ENCODE data around the gene SPRR2D. TPM values are rescaled to one million over a fixed set of nuclear protein-coding genes. Genes with fewer than 3 reads are reported as not detected.
"Not testable (repeated sequence)": the region's sequence is repeated elsewhere in the genome, so short reads cannot be mapped to it uniquely, and the experiment has no call there.

The SPRR2D gene
- total and polyA plus RNA-seq, 4 donors = 1.0 to 2.5 TPM; not detected in 2

DNA sequence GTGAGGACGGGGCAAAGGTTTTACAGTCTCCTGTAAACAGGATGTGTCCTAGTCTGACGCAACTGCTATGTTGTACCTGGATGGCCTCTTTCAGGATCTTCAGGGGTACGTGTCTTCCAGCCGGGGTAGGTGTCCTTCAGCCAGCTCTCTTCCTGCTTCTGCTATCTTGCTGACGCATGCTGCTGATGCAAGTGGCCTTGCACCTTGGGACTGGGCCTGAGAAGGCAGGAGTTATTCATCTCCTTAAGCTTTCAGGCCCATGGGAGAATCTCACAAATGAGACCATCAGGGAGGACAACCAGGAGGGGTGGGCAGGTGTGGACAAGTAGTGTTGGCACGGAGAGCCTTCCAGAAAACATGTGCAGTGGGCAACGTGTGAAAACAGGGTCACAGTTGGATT, 17.8 kb downstream of the SPRR2D start:
- no peaks in the 10 kb centered on the region for H3K4me1 ChIP-seq (ENCODE audit: control insufficient read depth in 5 of 5, insufficient read depth in 5 of 5, low read length in 5 of 5)
- ATAC-seq (ENCODE audit: insufficient read depth, low FRiP score) (no peak), DNase-seq (no peak)
- no peak overlapping the region for H3K27ac ChIP-seq (ENCODE audit: low read depth in 1 of 2, low read length in 1 of 2)
- H3K4me3 ChIP-seq = no peak overlapping the region
- WGBS, 2 donors = 84 to 91% methylated on average over 7 of the region's 7 CpGs
- no peaks in the 10 kb centered on the region for H3K36me3 ChIP-seq (ENCODE audit: control insufficient read depth in 4 of 4, insufficient read depth in 4 of 4, low read length in 4 of 4)
- no peaks in the 10 kb centered on the region for H3K27me3 ChIP-seq (ENCODE audit: control insufficient read depth in 3 of 3, insufficient read depth in 3 of 3, low read length in 2 of 3)
- peaks cover 0 to 3% (median 0%) of the 10 kb centered on the region in 4 donors for H3K9me3 ChIP-seq (ENCODE audit: control insufficient read depth in 4 of 4, insufficient read depth in 3 of 4, low read length in 3 of 4)
- no peak overlapping the region for H3K9ac ChIP-seq (ENCODE audit: insufficient read depth in 1 of 2, low read length in 2 of 2)
- TF ChIP-seq, protein P1, sequence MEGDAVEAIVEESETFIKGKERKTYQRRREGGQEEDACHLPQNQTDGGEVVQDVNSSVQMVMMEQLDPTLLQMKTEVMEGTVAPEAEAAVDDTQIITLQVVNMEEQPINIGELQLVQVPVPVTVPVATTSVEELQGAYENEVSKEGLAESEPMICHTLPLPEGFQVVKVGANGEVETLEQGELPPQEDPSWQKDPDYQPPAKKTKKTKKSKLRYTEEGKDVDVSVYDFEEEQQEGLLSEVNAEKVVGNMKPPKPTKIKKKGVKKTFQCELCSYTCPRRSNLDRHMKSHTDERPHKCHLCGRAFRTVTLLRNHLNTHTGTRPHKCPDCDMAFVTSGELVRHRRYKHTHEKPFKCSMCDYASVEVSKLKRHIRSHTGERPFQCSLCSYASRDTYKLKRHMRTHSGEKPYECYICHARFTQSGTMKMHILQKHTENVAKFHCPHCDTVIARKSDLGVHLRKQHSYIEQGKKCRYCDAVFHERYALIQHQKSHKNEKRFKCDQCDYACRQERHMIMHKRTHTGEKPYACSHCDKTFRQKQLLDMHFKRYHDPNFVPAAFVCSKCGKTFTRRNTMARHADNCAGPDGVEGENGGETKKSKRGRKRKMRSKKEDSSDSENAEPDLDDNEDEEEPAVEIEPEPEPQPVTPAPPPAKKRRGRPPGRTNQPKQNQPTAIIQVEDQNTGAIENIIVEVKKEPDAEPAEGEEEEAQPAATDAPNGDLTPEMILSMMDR (IDR thresholded peaks at IDR 0.05; ENCODE audit: control extremely low read depth, extremely low read depth) = no peak

DNA sequence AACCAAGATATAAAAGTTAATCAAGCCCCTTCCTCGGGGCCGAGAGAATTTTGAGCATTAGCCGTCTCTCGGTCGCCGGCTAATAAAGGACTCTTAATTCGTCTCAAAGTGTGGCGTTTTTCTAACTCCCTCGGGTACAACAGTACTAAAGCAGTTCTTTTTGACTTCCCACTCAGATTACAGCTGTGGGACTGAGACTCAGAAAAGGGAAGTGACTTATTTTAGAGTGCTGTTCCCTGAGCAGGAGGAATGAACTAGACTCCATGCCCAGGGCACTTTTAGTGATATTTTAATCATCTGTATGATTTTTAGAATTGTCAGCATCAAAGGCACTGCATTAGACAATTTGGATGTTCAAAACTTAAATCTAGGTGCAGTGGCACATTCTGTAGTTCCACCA, 18.6 kb downstream of the SPRR2D start:
- H3K9ac ChIP-seq (ENCODE audit: insufficient read depth in 1 of 2, low read length in 2 of 2); H3K27me3 ChIP-seq (ENCODE audit: control insufficient read depth in 3 of 3, insufficient read depth in 3 of 3, low read length in 2 of 3); DNase-seq; H3K36me3 ChIP-seq (ENCODE audit: control insufficient read depth in 4 of 4, insufficient read depth in 4 of 4, low read length in 4 of 4); H3K9me3 ChIP-seq (ENCODE audit: control insufficient read depth in 4 of 4, insufficient read depth in 3 of 4, low read length in 3 of 4); ATAC-seq (ENCODE audit: insufficient read depth, low FRiP score); H3K4me1 ChIP-seq (ENCODE audit: control insufficient read depth in 5 of 5, insufficient read depth in 5 of 5, low read length in 5 of 5); H3K4me3 ChIP-seq; H3K27ac ChIP-seq (ENCODE audit: low read depth in 1 of 2, low read length in 1 of 2): not testable (repeated sequence)
- 34 to 37% methylated on average over 9 of the region's 9 CpGs for WGBS, 2 donors

DNA sequence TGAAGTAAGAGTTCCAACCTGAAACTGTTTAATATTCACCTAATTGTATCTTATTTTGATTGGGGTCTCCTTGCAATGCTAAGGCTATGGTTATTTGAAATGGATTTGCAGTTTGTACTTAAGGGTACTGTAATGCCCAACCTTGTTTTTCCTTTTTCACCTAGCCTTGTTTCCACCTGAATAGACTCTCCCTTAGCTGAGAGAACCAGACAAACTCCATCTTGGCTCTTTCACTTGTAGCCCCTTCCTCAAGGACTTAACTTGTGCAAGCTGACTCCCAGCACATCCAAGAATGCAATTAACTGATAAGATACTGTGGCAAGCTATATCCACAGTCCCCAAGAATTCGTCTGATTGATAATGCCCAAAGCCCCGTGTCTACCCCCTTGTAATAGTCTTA, 19.1 kb downstream of the SPRR2D start:
- not testable (repeated sequence) for ATAC-seq (ENCODE audit: insufficient read depth, low FRiP score)

DNA sequence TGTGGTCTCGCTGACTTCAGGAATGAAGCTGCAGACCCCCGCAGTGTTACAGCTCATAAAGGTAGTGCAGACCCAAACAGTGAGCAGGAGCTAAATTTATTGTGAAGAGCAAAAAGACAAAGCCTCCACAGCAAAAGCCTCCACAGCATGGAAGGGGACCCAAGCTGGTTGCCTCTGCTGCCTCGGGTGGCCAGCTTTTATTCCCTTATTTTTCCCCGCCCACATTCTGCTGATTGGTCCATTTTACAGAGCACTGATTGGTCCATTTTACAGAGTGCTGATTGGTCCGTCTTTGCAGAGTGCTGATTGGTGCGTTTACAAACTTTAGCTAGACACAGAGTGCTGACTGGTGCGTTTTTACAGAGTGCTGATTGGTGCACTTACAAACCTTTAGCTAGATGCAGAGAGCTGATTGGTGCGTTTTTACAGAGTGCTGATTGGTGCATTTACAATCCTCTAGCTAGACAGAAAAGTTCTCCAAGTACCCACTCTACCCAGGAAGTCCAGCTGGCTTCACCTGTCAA, 29.6 kb downstream of the SPRR2D start:
- H3K9ac ChIP-seq (ENCODE audit: insufficient read depth in 1 of 2, low read length in 2 of 2); H3K9me3 ChIP-seq (ENCODE audit: control insufficient read depth in 4 of 4, insufficient read depth in 3 of 4, low read length in 3 of 4); ATAC-seq (ENCODE audit: insufficient read depth, low FRiP score); H3K4me1 ChIP-seq (ENCODE audit: control insufficient read depth in 5 of 5, insufficient read depth in 5 of 5, low read length in 5 of 5); H3K36me3 ChIP-seq (ENCODE audit: control insufficient read depth in 4 of 4, insufficient read depth in 4 of 4, low read length in 4 of 4); H3K27ac ChIP-seq (ENCODE audit: low read depth in 1 of 2, low read length in 1 of 2); H3K27me3 ChIP-seq (ENCODE audit: control insufficient read depth in 3 of 3, insufficient read depth in 3 of 3, low read length in 2 of 3); H3K4me3 ChIP-seq; DNase-seq: not testable (repeated sequence)
- 85 to 91% methylated on average over 8 of the region's 8 CpGs for WGBS, 2 donors

More for the DNA sequence above, 19.1 kb downstream of the SPRR2D start:
- WGBS, 2 donors = 10 to 20% methylated on average over 2 of the region's 2 CpGs
- not testable (repeated sequence) for H3K27me3 ChIP-seq (ENCODE audit: control insufficient read depth in 3 of 3, insufficient read depth in 3 of 3, low read length in 2 of 3); H3K36me3 ChIP-seq (ENCODE audit: control insufficient read depth in 4 of 4, insufficient read depth in 4 of 4, low read length in 4 of 4); DNase-seq; H3K4me1 ChIP-seq (ENCODE audit: control insufficient read depth in 5 of 5, insufficient read depth in 5 of 5, low read length in 5 of 5); H3K9me3 ChIP-seq (ENCODE audit: control insufficient read depth in 4 of 4, insufficient read depth in 3 of 4, low read length in 3 of 4); H3K27ac ChIP-seq (ENCODE audit: low read depth in 1 of 2, low read length in 1 of 2); H3K9ac ChIP-seq (ENCODE audit: insufficient read depth in 1 of 2, low read length in 2 of 2); H3K4me3 ChIP-seq

DNA sequence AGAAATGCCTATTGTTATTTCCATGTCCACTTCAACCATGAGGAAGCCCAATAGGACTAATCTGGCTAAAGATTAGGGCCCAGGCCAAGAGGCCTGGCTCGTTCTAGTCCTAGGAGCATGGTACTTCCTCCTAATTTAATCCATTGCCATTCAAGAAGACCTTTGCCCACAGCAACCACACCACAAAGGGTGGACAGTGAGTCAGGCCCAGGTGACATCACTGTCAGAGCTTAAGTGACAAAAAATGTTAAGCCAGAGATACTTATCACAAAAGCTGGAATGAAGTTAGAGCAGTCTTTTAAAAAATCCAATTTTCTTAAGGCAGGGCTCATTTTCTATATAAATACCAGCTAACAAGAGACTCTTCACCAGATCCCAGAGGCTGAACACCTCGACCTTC, 39.5 kb downstream of the SPRR2D start, which contains the start of gene SPRR3:
SPRR3 (plus strand) TSS at position 368 of the 400 bp plus-strand sequence. CDS start 1,272 bp downstream, outside the sequence.
- no peak within 1 kb of the TSS for H3K9ac ChIP-seq (ENCODE audit: insufficient read depth in 1 of 2, low read length in 2 of 2)
- WGBS, 2 donors = 61 to 66% methylated on average over 2 of the region's 2 CpGs
- H3K4me1 ChIP-seq (ENCODE audit: control insufficient read depth in 5 of 5, insufficient read depth in 5 of 5, low read length in 5 of 5) = no peaks in the 10 kb centered on the region
- TF ChIP-seq, protein P1 (IDR thresholded peaks at IDR 0.05; ENCODE audit: control extremely low read depth, extremely low read depth) = no peak
- H3K27ac ChIP-seq (ENCODE audit: low read depth in 1 of 2, low read length in 1 of 2) = no peak within 1 kb of the TSS
- no peak for ATAC-seq (ENCODE audit: insufficient read depth, low FRiP score)
- no peak for DNase-seq
- no peaks in the 10 kb centered on the region for H3K27me3 ChIP-seq (ENCODE audit: control insufficient read depth in 3 of 3, insufficient read depth in 3 of 3, low read length in 2 of 3)
- H3K4me3 ChIP-seq = no peak within 1 kb of the TSS
- no peaks in the 10 kb centered on the region for H3K36me3 ChIP-seq (ENCODE audit: control insufficient read depth in 4 of 4, insufficient read depth in 4 of 4, low read length in 4 of 4)
- peaks cover 0 to 2% (median 0%) of the 10 kb centered on the region in 4 donors for H3K9me3 ChIP-seq (ENCODE audit: control insufficient read depth in 4 of 4, insufficient read depth in 3 of 4, low read length in 3 of 4)

Data from lung (tissue), 12 donors.